ENCODE measurements around the gene SYNPO2. TPM values are rescaled to one million over a fixed set of nuclear protein-coding genes. Genes with fewer than 3 reads are reported as not detected.

SYNPO2 gene
- total and polyA plus RNA-seq, 2 of the 13 experiments (the other 11 are each of a cell fraction or from before 2014, with no cell fraction given): not detected

GRCh38 chr4:118936406-118936805 lies 47.8 kb downstream of the SYNPO2 start:
- Histone ChIP-seq H3K27me3 (ENCODE audit: control insufficient read depth in 1 of 2, insufficient read depth in 2 of 2, low read length in 2 of 2) (no peaks in the 10 kb centered on the region; a peak in 2 of 5 replicates), H4K20me1 (ENCODE audit: insufficient read depth, low read length) (no peaks in the 10 kb centered on the region), H3K9ac (ENCODE audit: insufficient read depth, low read depth, low read length) (no peak overlapping the region), H3K4me2 (ENCODE audit: low read depth, low read length) (no peak overlapping the region), H3K36me3 (replicated peaks in 1 of 2; ENCODE audit: control insufficient read depth in 1 of 2, insufficient read depth in 2 of 2, low read length in 2 of 2) (no peaks in the 10 kb centered on the region), H3K9me3 (ENCODE audit: low read length) (no peaks in the 10 kb centered on the region), H3K79me2 (ENCODE audit: insufficient read depth, low read length) (no peaks in the 10 kb centered on the region), H2AFZ (ENCODE audit: low read length) (no peak overlapping the region), H3K4me3 (replicated peaks in 1 of 3; ENCODE audit: insufficient read depth in 1 of 3, low read depth in 2 of 3, low read length in 3 of 3) (no peak overlapping the region), H3K4me1 (ENCODE audit: insufficient read depth, low read length) (no peaks in the 10 kb centered on the region), H3K27ac (ENCODE audit: extremely low read length, insufficient read depth, low read length) (no peak overlapping the region)
- BruUV-seq (replicated peaks): no TSS peak
- WGBS (ENCODE audit: low lambda C conversion rate): 3% methylated on average over 3 of the region's 3 CpGs
- intact Hi-C loops (cut with micrococcal nuclease; ENCODE audit: unreplicated experiment): no loop called here
- ChIA-PET CTCF (ENCODE audit: low intra/inter-chr PET ratio, low total read pairs) (no interaction called here), POLR2A (no interaction called here)
- no peak for FAIRE-seq
- in situ Hi-C loops (cut with HindIII; ENCODE audit: extremely low pct_ligation_motif_present, low pct_unique_long_range_greater_than_20kb): no loop called here
- no peak for ATAC-seq
- no peak for DNase-seq (ENCODE audit: low spot score)
- TF ChIP-seq ZGPAT (CRISPR knock-in tag; IDR thresholded peaks at IDR 0.05): no peak
- no peak for TF ChIP-seq ZBTB20 (CRISPR knock-in tag; IDR thresholded peaks at IDR 0.05; ENCODE audit: borderline replicate concordance, low read depth)
- TF ChIP-seq MAF1 (CRISPR knock-in tag; IDR thresholded peaks at IDR 0.05; ENCODE audit: borderline replicate concordance): no peak
- no peak for TF ChIP-seq CCDC6 (CRISPR knock-in tag; IDR thresholded peaks at IDR 0.05)
- TF ChIP-seq MED13 (CRISPR knock-in tag; IDR thresholded peaks at IDR 0.05): no peak
- TF ChIP-seq AKAP8 (CRISPR knock-in tag; IDR thresholded peaks at IDR 0.05): no peak
- no peak for TF ChIP-seq PHF21A (CRISPR knock-in tag; IDR thresholded peaks at IDR 0.05)
- no peak for TF ChIP-seq HDAC6 (IDR thresholded peaks at IDR 0.05; ENCODE audit: low read depth, low read length)
- TF ChIP-seq POGK (CRISPR knock-in tag; conservative IDR thresholded peaks at IDR 0.05): no peak
- TF ChIP-seq FOXJ3 (CRISPR knock-in tag; IDR thresholded peaks at IDR 0.05; ENCODE audit: borderline replicate concordance): no peak
- TF ChIP-seq MAFF (IDR thresholded peaks at IDR 0.05; ENCODE audit: low read depth, low read length): no peak
- no peak for TF ChIP-seq CREM (IDR thresholded peaks at IDR 0.05)
- no peak for TF ChIP-seq CREM (CRISPR knock-in tag; IDR thresholded peaks at IDR 0.05)
- no peak for TF ChIP-seq ELF3 (CRISPR knock-in tag; IDR thresholded peaks at IDR 0.05)
- no peak for TF ChIP-seq WIZ (CRISPR knock-in tag; IDR thresholded peaks at IDR 0.05)
- TF ChIP-seq ZNF318 (CRISPR knock-in tag; IDR thresholded peaks at IDR 0.05): no peak

Measured in HepG2 (cell line).